T-helper 1 cell treated with Interleukin-12 subunit alpha and Interleukin-12 subunit beta and Interleukin-4 antibody, amounts not matched to agents 30 ng/mL and 1 ng/mL, for 36 hours (primary cell): ENCODE results near the gene PRR15. TPM values are rescaled to one million over a fixed set of nuclear protein-coding genes. Genes with fewer than 3 reads are reported as not detected.

ENCODE experiments used
- intact Hi-C: fragments of 100-400 bp; cut with micrococcal nuclease; formaldehyde crosslinking; loops from one replicate; pipeline ENCODE4 v1.15.1; 2024
- total RNA-seq: library from RNA; stranded (reverse); gene quantifications from 2 replicates; pipeline ENCODE4 v1.2.3, GENCODE V29; 2022

PRR15 gene
- total RNA-seq, 1 donor from 2014 or later = not detected

- intact Hi-C loops = no loop called here
Measured at GRCh38 chr7:29569648-29570047, 6.0 kb downstream of the PRR15 start.

- intact Hi-C loops = no loop called here
Measured at GRCh38 chr7:29572558-29572957, 8.9 kb downstream of the PRR15 start.

- intact Hi-C loops = no loop called here
Measured at GRCh38 chr7:29573567-29573966, 9.9 kb downstream of the PRR15 start.

- intact Hi-C loops = no loop called here
Measured at GRCh38 chr7:29574659-29575058, 11.0 kb downstream of the PRR15 start.

- intact Hi-C loops = no loop called here
Measured at GRCh38 chr7:29587195-29587808, 23.7 kb downstream of the PRR15 start.

GRCh38 chr7:29588212-29588611 is 24.6 kb downstream of the PRR15 start:
- intact Hi-C loops = no loop called here

- intact Hi-C loops = no loop called here
Measured at GRCh38 chr7:29588900-29589696, 25.5 kb downstream of the PRR15 start.

GRCh38 chr7:29592866-29593265 is 29.2 kb downstream of the PRR15 start:
- intact Hi-C loops = no loop called here

GRCh38 chr7:29593459-29593858 is 29.8 kb downstream of the PRR15 start:
- intact Hi-C loops = no loop called here

- intact Hi-C loops = no loop called here
Measured at GRCh38 chr7:29596593-29597178, 33.1 kb downstream of the PRR15 start.

- intact Hi-C loops = no loop called here
Measured at GRCh38 chr7:29597266-29597665, 33.6 kb downstream of the PRR15 start.

GRCh38 chr7:29598137-29598536 is 34.5 kb downstream of the PRR15 start:
- intact Hi-C loops = no loop called here

- intact Hi-C loops = no loop called here
Measured at GRCh38 chr7:29598613-29599012, 35.0 kb downstream of the PRR15 start.

GRCh38 chr7:29599026-29599425 is 35.4 kb downstream of the PRR15 start:
- intact Hi-C loops = no loop called here

- intact Hi-C loops = no loop called here
Measured at GRCh38 chr7:29600661-29601060, 37.0 kb downstream of the PRR15 start.

GRCh38 chr7:29604052-29604451 is 40.4 kb downstream of the PRR15 start:
- intact Hi-C loops = no loop called here

- intact Hi-C loops = no loop called here
Measured at GRCh38 chr7:29604702-29605101, 41.1 kb downstream of the PRR15 start.

- intact Hi-C loops = no loop called here
Measured at GRCh38 chr7:29605671-29606070, 42.0 kb downstream of the PRR15 start.

- intact Hi-C loops = no loop called here
Measured at GRCh38 chr7:29606287-29606721, 42.7 kb downstream of the PRR15 start.

GRCh38 chr7:29606830-29607229 is 43.2 kb downstream of the PRR15 start:
- intact Hi-C loops = no loop called here

GRCh38 chr7:29607259-29607658 is 43.6 kb downstream of the PRR15 start:
- intact Hi-C loops = no loop called here

GRCh38 chr7:29607889-29608288 is 44.3 kb downstream of the PRR15 start:
- intact Hi-C loops = no loop called here
